Stimulated activated CD8-positive, alpha-beta memory T cell treated with anti-CD3 and anti-CD28 coated beads, Interleukin-7, amount 100 ng/mL, for 48 hours (primary cell): Measurements from ENCODE around the gene SPOP.

Source experiments
- DNase-seq, 2 donors: peaks; one replicate each; pipeline ENCODE4 v3.0.0-alpha.2; 2020; ENCODE audit warnings: low read depth in 1 of 2; ENCODE audit errors: extremely low read depth in 1 of 2

SPOP gene

GRCh38 chr17:49618028-49618611 lies 59.8 kb downstream of the SPOP start:
- DNase-seq, result no peak

- DNase-seq, result no peak
These were observed 61.2 kb downstream of the SPOP start for GRCh38 chr17:49616601-49617131.

- DNase-seq, result no peak
These were observed 61.8 kb downstream of the SPOP start for GRCh38 chr17:49616086-49616485.

GRCh38 chr17:49613182-49613800 lies 64.6 kb downstream of the SPOP start:
- DNase-seq, result no peak

- DNase-seq, result no peak
These were observed 65.2 kb downstream of the SPOP start for GRCh38 chr17:49612726-49613125.

- no peak for DNase-seq
These were observed 66.9 kb downstream of the SPOP start for GRCh38 chr17:49610883-49611584.

GRCh38 chr17:49604314-49604869 lies 73.5 kb downstream of the SPOP start:
- DNase-seq, result no peak

- no peak for DNase-seq
These were observed 74.2 kb downstream of the SPOP start for GRCh38 chr17:49603720-49604119.

- no peak for DNase-seq
These were observed 74.7 kb downstream of the SPOP start for GRCh38 chr17:49603238-49603637.

- no peak for DNase-seq
These were observed 75.1 kb downstream of the SPOP start for GRCh38 chr17:49602783-49603182.

- DNase-seq, result no peak
These were observed 76.9 kb downstream of the SPOP start for GRCh38 chr17:49600949-49601348.

- no peak for DNase-seq
These were observed 79.0 kb downstream of the SPOP start for GRCh38 chr17:49598918-49599317.

- no peak for DNase-seq
These were observed 79.8 kb downstream of the SPOP start for GRCh38 chr17:49597928-49598655.

- no peak for DNase-seq
These were observed 80.5 kb downstream of the SPOP start for GRCh38 chr17:49597436-49597835.

GRCh38 chr17:49596613-49597244 lies 81.2 kb downstream of the SPOP start:
- DNase-seq, result no peak

- no peak for DNase-seq
These were observed 81.9 kb downstream of the SPOP start for GRCh38 chr17:49595980-49596379.

- DNase-seq, result no peak
These were observed 82.6 kb downstream of the SPOP start for GRCh38 chr17:49595328-49595727.

GRCh38 chr17:49592263-49592662 lies 85.6 kb downstream of the SPOP start:
- DNase-seq, result no peak

GRCh38 chr17:49590874-49591273 lies 87.0 kb downstream of the SPOP start:
- DNase-seq, result no peak

GRCh38 chr17:49589577-49589927 lies 88.3 kb downstream of the SPOP start:
- no peak for DNase-seq
